HEK293 (cell line): Measurements from ENCODE around the gene THSD4.

Experiments
- BCL11A ChIP-seq: fragments of 450-650 bp; formaldehyde crosslinking; IDR thresholded peaks from 2 replicates; pipeline ENCODE4 v1.5.1; 2016; ENCODE audit warnings: low read depth, missing biosample characterization, missing genetic modification characterization
- REST ChIP-seq: fragments of 450-650 bp; formaldehyde crosslinking; IDR thresholded peaks from 2 replicates; pipeline ENCODE4 v1.5.1; 2016; ENCODE audit warnings: missing biosample characterization, missing genetic modification characterization
- SP7 ChIP-seq: fragments of 450-650 bp; formaldehyde crosslinking; IDR thresholded peaks from 2 replicates; pipeline ENCODE4 v1.5.1; 2016; ENCODE audit warnings: missing biosample characterization, missing genetic modification characterization
- YY1 ChIP-seq: fragments of 450-650 bp; formaldehyde crosslinking; IDR thresholded peaks from 2 replicates; pipeline ENCODE4 v1.5.1; 2018; ENCODE audit warnings: missing biosample characterization, missing genetic modification characterization
- ZBTB20 ChIP-seq: fragments of 450-650 bp; formaldehyde crosslinking; IDR thresholded peaks from 2 replicates; pipeline ENCODE4 v1.5.1; 2016; ENCODE audit warnings: missing biosample characterization, missing genetic modification characterization
- ZBTB49 ChIP-seq: fragments of 450-650 bp; formaldehyde crosslinking; IDR thresholded peaks from 2 replicates; pipeline ENCODE4 v1.5.1; 2016; ENCODE audit warnings: missing biosample characterization, missing genetic modification characterization, low read depth
- ZNF133 ChIP-seq: fragments of 450-650 bp; formaldehyde crosslinking; IDR thresholded peaks from 2 replicates; pipeline ENCODE4 v1.5.1; 2016; ENCODE audit warnings: missing biosample characterization, missing genetic modification characterization
- ZNF560 ChIP-seq: fragments of 450-650 bp; formaldehyde crosslinking; IDR thresholded peaks from 2 replicates; pipeline ENCODE4 v1.5.1; 2017; ENCODE audit warnings: missing biosample characterization, missing genetic modification characterization, borderline replicate concordance
- ZNF654 ChIP-seq: fragments of 450-650 bp; formaldehyde crosslinking; IDR thresholded peaks from 2 replicates; pipeline ENCODE4 v1.5.1; 2016; ENCODE audit warnings: low read depth, missing biosample characterization, missing genetic modification characterization
- ZNF776 ChIP-seq: fragments of 450-650 bp; formaldehyde crosslinking; IDR thresholded peaks from 2 replicates; pipeline ENCODE4 v1.5.0; 2017; ENCODE audit warnings: missing biosample characterization, missing genetic modification characterization, borderline replicate concordance
- ZNF837 ChIP-seq: fragments of 450-650 bp; formaldehyde crosslinking; IDR thresholded peaks from 2 replicates; pipeline ENCODE4 v1.5.1; 2016; ENCODE audit warnings: missing biosample characterization, missing genetic modification characterization
- TF ChIP-seq, protein P1 (sequence below): fragments of 450-650 bp; formaldehyde crosslinking; IDR thresholded peaks from 2 replicates; pipeline ENCODE4 v1.5.1; 2016; ENCODE audit warnings: missing biosample characterization, missing genetic modification characterization

DNA sequence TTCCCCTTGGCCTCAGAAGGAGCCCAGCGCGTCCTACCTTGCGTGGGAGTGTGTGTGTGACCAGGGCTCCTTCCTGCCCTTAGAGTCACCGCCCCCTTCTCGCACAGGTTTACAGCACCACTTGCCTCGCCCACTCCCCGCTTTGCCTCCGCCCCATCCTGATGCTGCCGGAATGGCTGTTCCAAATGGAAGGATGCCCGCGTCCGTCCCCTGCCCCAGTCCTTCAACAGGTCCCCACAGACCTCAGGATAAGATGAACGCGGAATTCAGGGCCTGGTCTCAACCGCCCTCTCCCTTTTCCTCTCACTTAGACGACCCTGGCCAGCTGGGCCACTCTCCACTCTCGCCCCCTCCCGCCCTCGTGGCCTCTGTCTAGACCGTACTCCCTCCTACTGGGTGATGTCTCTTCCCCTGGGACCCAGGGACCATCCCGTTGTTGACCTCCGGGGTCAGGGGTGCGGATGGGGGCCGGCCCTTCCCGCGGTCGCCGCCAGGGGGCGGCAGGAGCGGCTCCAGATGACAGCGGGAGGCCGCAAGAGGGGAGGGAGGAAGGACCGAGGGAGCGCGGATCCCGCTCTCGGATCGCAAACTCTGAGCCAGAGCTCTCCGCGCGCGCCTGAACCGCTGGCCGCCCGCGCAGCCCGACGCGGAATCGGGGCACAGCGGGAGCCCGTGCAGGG, at the start of gene THSD4:
- TF ChIP-seq ZNF654 (tag by site-specific recombination), result no peak
- no peak for TF ChIP-seq ZNF133 (tag by site-specific recombination)
- TF ChIP-seq ZBTB49 (tag by site-specific recombination), result no peak
- TF ChIP-seq ZNF776, result no peak
- peak; percentile 99 for TF ChIP-seq BCL11A (tag by site-specific recombination)
- peak; percentile 88 for TF ChIP-seq SP7
- no peak for TF ChIP-seq ZNF560 (tag by site-specific recombination)
- TF ChIP-seq, protein P1, sequence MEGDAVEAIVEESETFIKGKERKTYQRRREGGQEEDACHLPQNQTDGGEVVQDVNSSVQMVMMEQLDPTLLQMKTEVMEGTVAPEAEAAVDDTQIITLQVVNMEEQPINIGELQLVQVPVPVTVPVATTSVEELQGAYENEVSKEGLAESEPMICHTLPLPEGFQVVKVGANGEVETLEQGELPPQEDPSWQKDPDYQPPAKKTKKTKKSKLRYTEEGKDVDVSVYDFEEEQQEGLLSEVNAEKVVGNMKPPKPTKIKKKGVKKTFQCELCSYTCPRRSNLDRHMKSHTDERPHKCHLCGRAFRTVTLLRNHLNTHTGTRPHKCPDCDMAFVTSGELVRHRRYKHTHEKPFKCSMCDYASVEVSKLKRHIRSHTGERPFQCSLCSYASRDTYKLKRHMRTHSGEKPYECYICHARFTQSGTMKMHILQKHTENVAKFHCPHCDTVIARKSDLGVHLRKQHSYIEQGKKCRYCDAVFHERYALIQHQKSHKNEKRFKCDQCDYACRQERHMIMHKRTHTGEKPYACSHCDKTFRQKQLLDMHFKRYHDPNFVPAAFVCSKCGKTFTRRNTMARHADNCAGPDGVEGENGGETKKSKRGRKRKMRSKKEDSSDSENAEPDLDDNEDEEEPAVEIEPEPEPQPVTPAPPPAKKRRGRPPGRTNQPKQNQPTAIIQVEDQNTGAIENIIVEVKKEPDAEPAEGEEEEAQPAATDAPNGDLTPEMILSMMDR (tag by site-specific recombination), result peak; percentile 98
- TF ChIP-seq REST, result no peak
- no peak for TF ChIP-seq YY1 (tag by site-specific recombination)
- no peak for TF ChIP-seq ZNF837
- peak; percentile 33; the same call in 1 of the 2 replicates for TF ChIP-seq ZBTB20 (tag by site-specific recombination)
